IPS DF 6.9 (cell line): Measurements from ENCODE around the gene ARTN.

Experiments
- DNase-seq: peaks from one replicate; pipeline ENCODE4 v3.0.0-alpha.2; 2013; ENCODE audit warnings: low read depth, low spot score
- H3K27ac ChIP-seq: one replicate; pipeline ENCODE4 v1.5.1; 2013; ENCODE audit warnings: low read length, control low read depth
- H3K27me3 ChIP-seq: 2 replicates; pipeline ENCODE4 v1.6.1; 2013; ENCODE audit warnings: mild to moderate bottlenecking, low read length; ENCODE audit not compliant: control insufficient read depth, insufficient read depth
- H3K36me3 ChIP-seq: 2 replicates; pipeline ENCODE4 v1.6.1; 2013; ENCODE audit warnings: low read length; ENCODE audit not compliant: control insufficient read depth, insufficient read depth
- H3K4me1 ChIP-seq: 2 replicates; pipeline ENCODE4 v1.6.1; 2013; ENCODE audit warnings: low read length; ENCODE audit not compliant: control insufficient read depth, insufficient read depth
- H3K4me3 ChIP-seq: 2 replicates; pipeline ENCODE4 v1.5.1; 2013; ENCODE audit warnings: mild to moderate bottlenecking, low read length
- H3K9me3 ChIP-seq: 2 replicates; pipeline ENCODE4 v1.6.1; 2013; ENCODE audit warnings: low read length, inconsistent platforms; ENCODE audit not compliant: control insufficient read depth, insufficient read depth
- WGBS: extraction: QIAGEN DNeasy Blood & Tissue Kit; methylation state at CpG from one replicate; pipeline ENCODE4 v1.1.7; 2013; ENCODE audit warnings: mixed read lengths, missing lambda C conversion rate; ENCODE audit not compliant: insufficient read length, insufficient coverage; 5-methylcytosine and 5-hydroxymethylcytosine counted together

Gene ARTN

DNA sequence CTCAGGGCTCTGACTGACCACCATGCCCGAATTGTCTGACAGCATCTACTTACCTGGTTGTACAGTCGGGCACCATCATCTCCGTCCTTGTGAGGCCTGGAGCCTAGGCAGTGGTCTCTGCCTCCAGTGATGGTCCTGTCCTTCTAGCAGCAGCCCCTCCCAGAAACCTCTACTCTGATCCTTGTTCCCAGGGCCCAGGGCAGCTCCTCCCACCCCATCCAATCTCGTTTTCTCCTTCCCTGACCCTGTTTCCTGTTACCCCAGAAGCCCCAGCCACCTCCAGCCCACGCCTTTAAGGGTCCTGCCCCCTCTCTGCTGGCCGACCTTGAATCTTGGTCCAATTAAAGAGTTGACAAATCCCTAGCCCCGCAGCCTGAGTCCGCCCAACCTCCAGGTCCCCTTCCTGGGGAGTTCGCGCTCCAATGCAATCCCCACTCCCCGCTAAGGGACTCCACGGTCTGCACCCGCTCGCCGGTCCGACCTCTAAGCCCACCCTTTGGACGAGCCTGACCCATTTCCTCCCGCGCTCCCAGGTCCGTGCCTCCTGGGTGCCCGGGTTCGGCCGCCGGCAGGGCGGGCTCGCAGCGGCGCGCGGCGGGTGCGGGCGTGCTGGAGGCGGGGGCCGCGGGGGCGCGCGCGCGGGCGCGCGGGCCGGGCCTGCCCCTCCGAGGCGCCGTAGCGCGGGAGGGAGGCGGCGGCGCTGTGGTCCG lies 45.1 kb downstream of the ARTN start, which contains the start of gene B4GALT2:
Gene B4GALT2, plus strand, starts transcription at position 660 of the 710 bp plus-strand sequence. CDS start 1,951 bp downstream, outside the sequence.
- Histone ChIP-seq H3K36me3 (peaks cover 5% of the 10 kb centered on the region; the same call in 1 of the 2 replicates), H3K4me3 (peak within 1 kb of the TSS; percentile 55), H3K27me3 (no peaks in the 10 kb centered on the region), H3K9me3 (no peaks in the 10 kb centered on the region), H3K27ac (no peak within 1 kb of the TSS), H3K4me1 (peaks cover 4% of the 10 kb centered on the region; the same call in 1 of the 2 replicates)
- no peak for DNase-seq
- WGBS, result no CpG with 5 or more reads among the region's 54 CpGs

GRCh38 chr1:43979261-43979527 lies 45.6 kb downstream of the ARTN start:
- no peak for DNase-seq
- Histone ChIP-seq H3K27ac (no peak overlapping the region), H3K4me1 (peaks cover 4% of the 10 kb centered on the region; the same call in 1 of the 2 replicates), H3K9me3 (no peaks in the 10 kb centered on the region), H3K27me3 (no peaks in the 10 kb centered on the region), H3K4me3 (peak overlapping the region; percentile 55; the same call in 1 of the 2 replicates), H3K36me3 (peaks cover 5% of the 10 kb centered on the region; the same call in 1 of the 2 replicates)
- WGBS, result no CpG with 5 or more reads among the region's 45 CpGs

DNA sequence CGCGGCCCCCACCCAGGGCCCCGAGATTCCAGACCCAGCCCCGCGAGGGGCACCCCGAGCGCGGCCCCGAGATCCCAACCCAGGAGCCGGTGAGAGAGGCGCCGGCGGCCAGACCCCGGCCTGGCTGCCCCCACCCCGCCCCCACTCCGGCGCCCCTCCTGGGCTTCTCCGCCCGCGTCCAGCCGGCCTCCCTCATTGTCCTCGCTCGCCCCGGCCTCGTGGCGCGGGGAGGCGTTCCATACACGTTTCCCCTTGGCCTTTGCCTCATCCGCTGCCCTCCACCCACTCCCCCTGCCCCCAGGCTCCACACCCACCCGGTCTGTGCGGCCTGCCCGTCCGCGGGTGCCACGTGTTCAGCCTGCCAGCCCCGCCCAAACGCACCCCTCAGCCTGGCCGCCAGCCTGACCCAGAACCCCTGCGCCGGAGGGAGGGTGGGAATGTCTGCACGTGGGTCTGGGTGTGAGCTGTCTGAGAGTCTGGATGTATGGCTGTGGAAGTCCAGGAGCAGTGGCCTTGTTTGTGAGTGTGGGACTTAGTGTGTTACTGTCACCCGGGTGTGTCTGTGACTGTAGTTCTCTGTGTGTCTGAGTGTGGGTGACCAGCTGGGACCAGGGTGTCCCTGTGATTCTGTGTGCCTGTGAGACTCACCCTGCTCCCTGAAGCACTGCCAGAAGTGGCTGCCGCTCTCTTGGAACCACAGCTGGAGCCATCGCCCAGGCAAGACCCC lies 46.1 kb downstream of the ARTN start:
- Histone ChIP-seq H3K9me3 (no peaks in the 10 kb centered on the region), H3K27ac (no peak overlapping the region), H3K36me3 (peaks cover 6% of the 10 kb centered on the region; the same call in 1 of the 2 replicates), H3K4me1 (peaks cover 4% of the 10 kb centered on the region; the same call in 1 of the 2 replicates), H3K4me3 (peak overlapping the region; percentile 55; the same call in 1 of the 2 replicates), H3K27me3 (no peaks in the 10 kb centered on the region)
- DNase-seq, result no peak
- WGBS, result no CpG with 5 or more reads among the region's 45 CpGs

DNA sequence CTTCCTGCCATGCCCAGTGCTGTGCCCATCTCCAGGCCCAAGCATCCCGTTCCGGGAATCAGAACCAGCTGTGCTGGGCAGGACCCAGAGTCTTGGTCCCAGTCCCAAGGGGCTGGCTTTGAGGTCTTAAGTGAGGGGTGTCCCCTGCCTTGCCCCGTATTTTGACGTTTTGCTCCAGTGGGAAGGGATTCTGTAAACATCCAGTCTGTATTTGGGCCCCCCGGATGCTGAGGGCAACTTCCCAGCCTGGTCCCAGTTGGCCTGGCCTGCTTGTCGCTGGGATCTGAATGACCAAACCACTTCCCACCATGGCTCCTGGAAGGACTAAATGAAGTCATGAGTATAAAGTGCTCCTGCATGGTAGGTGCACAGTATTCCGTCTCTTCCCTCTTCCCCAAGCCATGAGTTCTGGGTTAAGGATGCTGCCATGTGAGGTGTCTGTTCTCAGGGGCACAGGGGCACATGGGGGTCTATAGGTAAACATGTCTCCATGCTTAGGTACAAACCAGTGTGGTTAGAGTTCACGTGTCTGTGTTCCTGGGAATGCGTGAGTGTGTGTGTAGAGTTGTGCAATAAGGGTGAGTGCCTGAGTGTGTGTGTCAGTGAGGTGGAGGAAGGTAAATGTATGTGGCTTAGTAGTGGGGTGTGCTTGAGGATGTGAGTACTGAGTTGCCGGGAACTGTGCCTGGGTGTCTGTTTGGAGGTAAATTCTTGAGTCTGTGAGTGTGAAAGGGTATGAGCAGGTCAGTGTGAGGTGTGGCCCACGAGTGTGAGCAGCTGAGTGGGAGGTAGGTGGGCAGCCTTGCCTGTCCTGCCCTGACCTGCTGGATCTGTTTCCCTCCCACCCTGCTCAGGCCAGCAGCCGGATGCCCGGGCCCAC lies 46.9 kb downstream of the ARTN start:
- no CpG with 5 or more reads among the region's 13 CpGs for WGBS
- H3K4me1 ChIP-seq, result peaks cover 4% of the 10 kb centered on the region; the same call in 1 of the 2 replicates
- H3K27me3 ChIP-seq, result no peaks in the 10 kb centered on the region
- no peak overlapping the region for H3K27ac ChIP-seq
- DNase-seq, result no peak
- no peaks in the 10 kb centered on the region for H3K9me3 ChIP-seq
- peaks cover 12% of the 10 kb centered on the region; the same call in 1 of the 2 replicates for H3K36me3 ChIP-seq
- peak overlapping the region; percentile 55; the same call in 1 of the 2 replicates for H3K4me3 ChIP-seq

- DNase-seq, result no peak
- no peak overlapping the region for H3K4me3 ChIP-seq
- H3K36me3 ChIP-seq, result peaks cover 13% of the 10 kb centered on the region; the same call in 1 of the 2 replicates
- no peaks in the 10 kb centered on the region for H3K27me3 ChIP-seq
- H3K4me1 ChIP-seq, result peaks cover 2% of the 10 kb centered on the region; the same call in 1 of the 2 replicates
- no peak overlapping the region for H3K27ac ChIP-seq
- WGBS, result no CpG with 5 or more reads among the region's 20 CpGs
- no peaks in the 10 kb centered on the region for H3K9me3 ChIP-seq
These were observed 47.5 kb downstream of the ARTN start for GRCh38 chr1:43981135-43981491.

DNA sequence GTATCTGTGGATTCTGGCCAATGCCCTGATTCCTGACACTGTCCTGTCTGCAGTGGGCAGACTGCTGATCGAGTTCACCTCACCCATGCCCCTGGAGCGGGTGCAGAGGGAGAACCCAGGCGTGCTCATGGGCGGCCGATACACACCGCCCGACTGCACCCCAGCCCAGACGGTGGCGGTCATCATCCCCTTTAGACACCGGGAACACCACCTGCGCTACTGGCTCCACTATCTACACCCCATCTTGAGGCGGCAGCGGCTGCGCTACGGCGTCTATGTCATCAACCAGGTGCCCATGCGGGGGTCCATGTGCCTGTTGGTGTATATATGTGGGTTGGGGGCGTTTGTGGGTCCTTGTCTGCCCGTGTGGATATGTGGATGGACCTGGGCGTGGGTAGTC lies 48.0 kb downstream of the ARTN start:
- no peak overlapping the region for H3K4me3 ChIP-seq
- H3K27ac ChIP-seq, result no peak overlapping the region
- H3K4me1 ChIP-seq, result peaks cover 2% of the 10 kb centered on the region; the same call in 1 of the 2 replicates
- peaks cover 12% of the 10 kb centered on the region; the same call in 1 of the 2 replicates for H3K36me3 ChIP-seq
- H3K9me3 ChIP-seq, result no peaks in the 10 kb centered on the region
- H3K27me3 ChIP-seq, result no peaks in the 10 kb centered on the region
- WGBS, result no CpG with 5 or more reads among the region's 20 CpGs
- no peak for DNase-seq

DNA sequence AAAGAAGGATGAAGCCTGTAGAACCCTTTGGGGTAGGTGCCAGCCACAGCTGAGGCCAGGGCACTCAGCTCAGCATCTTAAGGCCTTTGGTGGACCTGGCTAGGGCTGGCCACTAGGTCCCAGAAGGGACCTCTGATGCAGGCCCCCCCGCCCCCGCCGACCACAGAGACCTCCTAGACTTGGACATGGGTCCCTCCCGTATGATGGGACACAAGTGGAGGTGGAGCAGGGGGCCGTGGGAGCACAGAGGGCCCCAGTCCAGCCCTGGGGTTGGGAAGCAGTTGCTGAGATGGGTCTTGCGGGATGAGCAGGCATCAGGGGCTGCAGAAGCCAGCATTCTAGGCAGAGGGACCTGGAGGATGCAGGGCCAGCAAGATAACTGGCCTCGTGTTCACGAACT lies 48.6 kb downstream of the ARTN start:
- WGBS, result no CpG with 5 or more reads among the region's 8 CpGs
- no peaks in the 10 kb centered on the region for H3K9me3 ChIP-seq
- peaks cover 2% of the 10 kb centered on the region; the same call in 1 of the 2 replicates for H3K4me1 ChIP-seq
- no peaks in the 10 kb centered on the region for H3K27me3 ChIP-seq
- H3K27ac ChIP-seq, result no peak overlapping the region
- H3K36me3 ChIP-seq, result peaks cover 12% of the 10 kb centered on the region; the same call in 1 of the 2 replicates
- DNase-seq, result no peak
- no peak overlapping the region for H3K4me3 ChIP-seq

GRCh38 chr1:43982808-43983207 lies 49.2 kb downstream of the ARTN start:
- no peak overlapping the region for H3K27ac ChIP-seq

DNA sequence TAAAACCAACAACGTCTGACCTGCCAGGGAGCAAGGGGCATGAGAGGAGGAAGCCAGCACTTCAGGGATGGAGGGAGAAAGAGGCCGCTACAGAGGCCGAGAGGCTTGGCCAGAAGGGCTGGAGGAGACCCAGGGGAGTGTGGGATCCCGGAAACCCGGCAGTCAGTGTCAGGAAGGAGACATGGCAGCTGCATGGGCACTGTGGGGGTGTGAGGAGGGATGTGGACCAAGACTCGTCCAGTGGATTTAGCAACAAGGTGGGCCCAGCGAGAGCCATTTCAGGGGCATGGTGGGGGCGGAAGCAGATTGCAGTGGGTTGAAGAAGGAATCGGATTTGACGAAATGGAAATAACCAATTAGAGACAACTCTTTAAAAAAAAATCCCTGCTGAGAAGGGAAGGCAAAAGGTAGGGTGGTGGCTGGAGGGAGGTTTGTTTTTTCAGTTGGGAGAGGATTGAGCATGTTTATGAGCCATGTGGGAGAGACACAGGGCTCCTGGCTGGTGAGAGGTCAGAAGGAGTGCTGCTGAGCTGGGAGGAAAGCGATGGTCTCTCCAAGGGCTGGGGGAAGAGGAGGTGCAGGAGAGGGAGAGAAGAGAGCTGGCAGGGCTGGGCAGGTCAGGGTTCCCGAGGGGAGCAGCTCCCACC lies 49.8 kb downstream of the ARTN start:
- Histone ChIP-seq H3K4me1 (peaks cover 2% of the 10 kb centered on the region; the same call in 1 of the 2 replicates), H3K4me3 (no peak overlapping the region), H3K9me3 (no peaks in the 10 kb centered on the region), H3K36me3 (peaks cover 12% of the 10 kb centered on the region; the same call in 1 of the 2 replicates), H3K27ac (no peak overlapping the region), H3K27me3 (no peaks in the 10 kb centered on the region)
- no CpG with 5 or more reads among the region's 12 CpGs for WGBS
- no peak for DNase-seq

More at GRCh38 chr1:43982808-43983207, 49.2 kb downstream of the ARTN start:
- WGBS, result 100% methylated on average over 2 of the region's 15 CpGs
- no peaks in the 10 kb centered on the region for H3K27me3 ChIP-seq
- no peaks in the 10 kb centered on the region for H3K9me3 ChIP-seq
- no peak overlapping the region for H3K4me3 ChIP-seq
- peaks cover 12% of the 10 kb centered on the region; the same call in 1 of the 2 replicates for H3K36me3 ChIP-seq
- peaks cover 2% of the 10 kb centered on the region; the same call in 1 of the 2 replicates for H3K4me1 ChIP-seq
- no peak for DNase-seq
